ENCODE results near the gene POLR2J.
A peak's percentile ranks its signal among the peaks of the same experiment; 100 is the strongest.
"Not testable (repeated sequence)": the region's sequence is repeated elsewhere in the genome, so short reads cannot be mapped to it uniquely, and the experiment has no call there.

Gene POLR2J

GRCh38 chr7:102507410-102508088 lies 28.8 kb upstream of the POLR2J start:
- H3K36me3 Mint-ChIP-seq; H3K27ac Mint-ChIP-seq; DNase-seq (ENCODE audit: low spot score in 2 of 2); H3K9me3 Mint-ChIP-seq; H3K27me3 Mint-ChIP-seq; H3K4me3 Mint-ChIP-seq; H3K4me1 Mint-ChIP-seq; ATAC-seq (ENCODE audit: low read depth): not testable (repeated sequence)

- not testable (repeated sequence) for H3K27ac Mint-ChIP-seq; H3K9me3 Mint-ChIP-seq; DNase-seq (ENCODE audit: low spot score in 2 of 2); ATAC-seq (ENCODE audit: low read depth); H3K27me3 Mint-ChIP-seq; H3K4me3 Mint-ChIP-seq; H3K36me3 Mint-ChIP-seq; H3K4me1 Mint-ChIP-seq
Measured at GRCh38 chr7:102505298-102506185, 26.8 kb upstream of the POLR2J start.

GRCh38 chr7:102503141-102503540 lies 24.4 kb upstream of the POLR2J start:
- not testable (repeated sequence) for H3K4me1 Mint-ChIP-seq; H3K36me3 Mint-ChIP-seq; H3K27me3 Mint-ChIP-seq; H3K27ac Mint-ChIP-seq; DNase-seq (ENCODE audit: low spot score in 2 of 2); H3K4me3 Mint-ChIP-seq; ATAC-seq (ENCODE audit: low read depth); H3K9me3 Mint-ChIP-seq

GRCh38 chr7:102498321-102498720 lies 19.6 kb upstream of the POLR2J start:
- H3K9me3 Mint-ChIP-seq; DNase-seq (ENCODE audit: low spot score in 2 of 2); H3K4me3 Mint-ChIP-seq; H3K36me3 Mint-ChIP-seq; H3K27me3 Mint-ChIP-seq; H3K4me1 Mint-ChIP-seq; H3K27ac Mint-ChIP-seq; ATAC-seq (ENCODE audit: low read depth): not testable (repeated sequence)

GRCh38 chr7:102497308-102497707 lies 18.6 kb upstream of the POLR2J start:
- not testable (repeated sequence) for H3K4me3 Mint-ChIP-seq; ATAC-seq (ENCODE audit: low read depth); H3K27me3 Mint-ChIP-seq; DNase-seq (ENCODE audit: low spot score in 2 of 2); H3K36me3 Mint-ChIP-seq; H3K27ac Mint-ChIP-seq; H3K4me1 Mint-ChIP-seq; H3K9me3 Mint-ChIP-seq

- not testable (repeated sequence) for H3K27me3 Mint-ChIP-seq; ATAC-seq (ENCODE audit: low read depth); DNase-seq (ENCODE audit: low spot score in 2 of 2); H3K4me1 Mint-ChIP-seq; H3K27ac Mint-ChIP-seq; H3K9me3 Mint-ChIP-seq; H3K36me3 Mint-ChIP-seq; H3K4me3 Mint-ChIP-seq
Measured at GRCh38 chr7:102496861-102497260, 18.1 kb upstream of the POLR2J start.

- not testable (repeated sequence) for H3K36me3 Mint-ChIP-seq; H3K27ac Mint-ChIP-seq; H3K9me3 Mint-ChIP-seq; H3K27me3 Mint-ChIP-seq; H3K4me1 Mint-ChIP-seq; H3K4me3 Mint-ChIP-seq; DNase-seq (ENCODE audit: low spot score in 2 of 2)
- ATAC-seq (ENCODE audit: low read depth), result peak; percentile 75
Measured at GRCh38 chr7:102494473-102495149, 15.9 kb upstream of the POLR2J start.

GRCh38 chr7:102494026-102494425 lies 15.3 kb upstream of the POLR2J start:
- not testable (repeated sequence) for H3K9me3 Mint-ChIP-seq; DNase-seq (ENCODE audit: low spot score in 2 of 2); H3K4me3 Mint-ChIP-seq; H3K36me3 Mint-ChIP-seq; ATAC-seq (ENCODE audit: low read depth); H3K27me3 Mint-ChIP-seq; H3K4me1 Mint-ChIP-seq; H3K27ac Mint-ChIP-seq

- H3K36me3 Mint-ChIP-seq; H3K4me1 Mint-ChIP-seq; DNase-seq (ENCODE audit: low spot score in 2 of 2); H3K27me3 Mint-ChIP-seq; H3K27ac Mint-ChIP-seq; H3K9me3 Mint-ChIP-seq; H3K4me3 Mint-ChIP-seq: not testable (repeated sequence)
- peak; percentile 50 for ATAC-seq (ENCODE audit: low read depth)
Measured at GRCh38 chr7:102493220-102493935, 14.7 kb upstream of the POLR2J start.

GRCh38 chr7:102490529-102491075 lies 11.9 kb upstream of the POLR2J start:
- not testable (repeated sequence) for H3K36me3 Mint-ChIP-seq, H3K9me3 Mint-ChIP-seq, H3K4me3 Mint-ChIP-seq, H3K4me1 Mint-ChIP-seq, H3K27me3 Mint-ChIP-seq, H3K27ac Mint-ChIP-seq
- DNase-seq (ENCODE audit: low spot score in 2 of 2), result peak; percentile 52 to 60
- peak; percentile 44 for ATAC-seq (ENCODE audit: low read depth)

GRCh38 chr7:102484317-102484716 lies 5.6 kb upstream of the POLR2J start:
- H3K27me3 Mint-ChIP-seq; H3K4me3 Mint-ChIP-seq; H3K36me3 Mint-ChIP-seq; H3K27ac Mint-ChIP-seq; ATAC-seq (ENCODE audit: low read depth); H3K9me3 Mint-ChIP-seq; H3K4me1 Mint-ChIP-seq; DNase-seq (ENCODE audit: low spot score in 2 of 2): not testable (repeated sequence)

- not testable (repeated sequence) for H3K36me3 Mint-ChIP-seq; H3K27ac Mint-ChIP-seq; H3K4me3 Mint-ChIP-seq; H3K27me3 Mint-ChIP-seq; H3K9me3 Mint-ChIP-seq; H3K4me1 Mint-ChIP-seq; ATAC-seq (ENCODE audit: low read depth)
- DNase-seq (ENCODE audit: low spot score in 2 of 2), result peak in 1 of 2 donors; percentile 6
Measured at GRCh38 chr7:102481962-102482361, 3.2 kb upstream of the POLR2J start.

- not testable (repeated sequence) for H3K27ac Mint-ChIP-seq; H3K9me3 Mint-ChIP-seq; H3K27me3 Mint-ChIP-seq; H3K36me3 Mint-ChIP-seq; H3K4me1 Mint-ChIP-seq; ATAC-seq (ENCODE audit: low read depth)
- H3K4me3 Mint-ChIP-seq, result peak overlapping the region; percentile 33
- DNase-seq (ENCODE audit: low spot score in 2 of 2), result peak; percentile 29 to 42
Measured at GRCh38 chr7:102479982-102480637, 1.4 kb upstream of the POLR2J start.

Data from memory B cell (primary cell).